ENCODE measurements around the gene GABRA4. TPM values are rescaled to one million over a fixed set of nuclear protein-coding genes. Genes with fewer than 3 reads are reported as not detected.

Gene GABRA4
- total and polyA plus RNA-seq, 10 of the 15 experiments (the other 5 are each of a cell fraction or from before 2014, with no cell fraction given): 0.69 to 14.6 (median 1.1) TPM

DNA sequence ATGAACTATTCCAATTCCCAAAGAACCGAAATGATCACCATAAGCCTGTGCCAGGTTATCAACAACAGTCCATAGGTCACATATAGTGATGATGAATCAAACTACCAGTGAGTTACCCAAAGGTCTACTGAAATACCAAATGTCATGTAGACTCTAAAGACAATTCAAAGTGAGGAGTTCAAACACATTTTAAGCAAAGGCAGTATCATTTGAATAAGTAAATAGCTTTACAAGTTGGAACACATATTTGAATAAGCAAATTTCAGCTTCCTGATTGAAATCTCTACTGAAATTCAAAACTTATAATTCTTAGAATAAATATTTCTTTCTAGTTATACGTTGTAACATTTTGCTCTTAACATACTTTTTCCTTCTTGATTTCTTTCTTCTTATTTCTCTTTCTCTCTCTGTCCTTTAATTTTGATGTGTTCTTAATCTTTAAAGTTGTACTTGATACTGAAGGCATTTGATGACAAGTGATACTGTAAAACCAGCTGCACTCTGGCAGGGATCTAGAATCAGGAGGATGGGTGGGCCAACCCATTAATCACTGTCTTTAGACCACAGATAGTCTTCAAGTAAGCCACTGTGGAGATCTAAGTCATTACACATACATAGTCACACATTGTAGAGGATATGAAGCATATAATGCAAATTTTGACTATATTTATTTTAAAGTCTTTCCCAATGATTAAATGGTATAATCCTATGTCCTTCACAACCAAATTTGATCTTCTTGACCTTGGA is 34.5 kb downstream of the GABRA4 start:
- CTCF ChIA-PET: interaction anchor here (0.8 to 2.8 kb wide), 11 partner anchors 10 to 493 kb away, joined by 3 to 12 read pairs (median 3); no protein-coding TSS in a partner anchor
- ATAC-seq (no peak), FAIRE-seq (no peak), DNase-seq (ENCODE audit: low read depth, low spot score) (no peak)
- 16% methylated on average over 2 of the region's 2 CpGs for WGBS (ENCODE audit: insufficient coverage, insufficient replicate concordance, low lambda C conversion rate, missing lambda C conversion rate)
- Histone ChIP-seq H3K36me3 (ENCODE audit: control insufficient read depth in 2 of 2, insufficient read depth in 2 of 2, low read length in 1 of 2) (no peaks in the 10 kb centered on the region), H3K9ac (ENCODE audit: control insufficient read depth, insufficient read depth, low read length) (no peak overlapping the region), H3K4me2 (ENCODE audit: control insufficient read depth, insufficient read depth) (no peak overlapping the region), H3K4me3 (no peak overlapping the region), H3K79me2 (ENCODE audit: control insufficient read depth, insufficient read depth, low read length) (no peaks in the 10 kb centered on the region), H3K27ac (ENCODE audit: control insufficient read depth, insufficient read depth) (no peak overlapping the region), H2AFZ (ENCODE audit: control insufficient read depth, low read depth, low read length) (no peak overlapping the region), H3K9me3 (replicated peaks; ENCODE audit: control insufficient read depth, insufficient read depth, low read length) (no peaks in the 10 kb centered on the region), H3K4me1 (ENCODE audit: control insufficient read depth, insufficient read depth, low read length) (no peaks in the 10 kb centered on the region), H3K27me3 (replicated peaks in 1 of 2; ENCODE audit: control insufficient read depth in 2 of 2, insufficient read depth in 2 of 2, low read length in 1 of 2) (no peaks in the 10 kb centered on the region), H4K20me1 (ENCODE audit: control insufficient read depth, insufficient read depth) (no peaks in the 10 kb centered on the region)
- no TSS peak for BruUV-seq (replicated peaks)
- in situ Hi-C loops (cut with MboI): no loop called here
- no peak for TF ChIP-seq BRCA1 (IDR thresholded peaks at IDR 0.05; ENCODE audit: low read depth, low read length)
- no peak for TF ChIP-seq CBX3 (IDR thresholded peaks at IDR 0.05; ENCODE audit: borderline replicate concordance, low read depth)
- TF ChIP-seq SIN3A (IDR thresholded peaks at IDR 0.05; ENCODE audit: low read depth, low read length): no peak
- TF ChIP-seq RAD21 (IDR thresholded peaks at IDR 0.05; ENCODE audit: insufficient read depth, low read depth, low read length): no peak
- TF ChIP-seq, protein P1, sequence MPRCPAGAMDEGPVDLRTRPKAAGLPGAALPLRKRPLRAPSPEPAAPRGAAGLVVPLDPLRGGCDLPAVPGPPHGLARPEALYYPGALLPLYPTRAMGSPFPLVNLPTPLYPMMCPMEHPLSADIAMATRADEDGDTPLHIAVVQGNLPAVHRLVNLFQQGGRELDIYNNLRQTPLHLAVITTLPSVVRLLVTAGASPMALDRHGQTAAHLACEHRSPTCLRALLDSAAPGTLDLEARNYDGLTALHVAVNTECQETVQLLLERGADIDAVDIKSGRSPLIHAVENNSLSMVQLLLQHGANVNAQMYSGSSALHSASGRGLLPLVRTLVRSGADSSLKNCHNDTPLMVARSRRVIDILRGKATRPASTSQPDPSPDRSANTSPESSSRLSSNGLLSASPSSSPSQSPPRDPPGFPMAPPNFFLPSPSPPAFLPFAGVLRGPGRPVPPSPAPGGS (IDR thresholded peaks at IDR 0.05; ENCODE audit: borderline replicate concordance, insufficient read depth, low read depth, low read length, poor library complexity, severe bottlenecking): no peak
- TF ChIP-seq ETV6 (conservative IDR thresholded peaks at IDR 0.05 in 1 of 2, IDR thresholded peaks at IDR 0.05 in 1 of 2; ENCODE audit: borderline replicate concordance in 1 of 2, low read depth in 1 of 2): no peak
- no peak for TF ChIP-seq RFX5 (IDR thresholded peaks at IDR 0.05; ENCODE audit: low read depth, low read length)
- no peak for TF ChIP-seq STAT3 (IDR thresholded peaks at IDR 0.05; ENCODE audit: low read depth, low read length)
- TF ChIP-seq HCFC1 (IDR thresholded peaks at IDR 0.05; ENCODE audit: low read length): no peak
- no peak for TF ChIP-seq BCL11A (IDR thresholded peaks at IDR 0.05; ENCODE audit: low read depth, low read length)
- TF ChIP-seq, protein P2, sequence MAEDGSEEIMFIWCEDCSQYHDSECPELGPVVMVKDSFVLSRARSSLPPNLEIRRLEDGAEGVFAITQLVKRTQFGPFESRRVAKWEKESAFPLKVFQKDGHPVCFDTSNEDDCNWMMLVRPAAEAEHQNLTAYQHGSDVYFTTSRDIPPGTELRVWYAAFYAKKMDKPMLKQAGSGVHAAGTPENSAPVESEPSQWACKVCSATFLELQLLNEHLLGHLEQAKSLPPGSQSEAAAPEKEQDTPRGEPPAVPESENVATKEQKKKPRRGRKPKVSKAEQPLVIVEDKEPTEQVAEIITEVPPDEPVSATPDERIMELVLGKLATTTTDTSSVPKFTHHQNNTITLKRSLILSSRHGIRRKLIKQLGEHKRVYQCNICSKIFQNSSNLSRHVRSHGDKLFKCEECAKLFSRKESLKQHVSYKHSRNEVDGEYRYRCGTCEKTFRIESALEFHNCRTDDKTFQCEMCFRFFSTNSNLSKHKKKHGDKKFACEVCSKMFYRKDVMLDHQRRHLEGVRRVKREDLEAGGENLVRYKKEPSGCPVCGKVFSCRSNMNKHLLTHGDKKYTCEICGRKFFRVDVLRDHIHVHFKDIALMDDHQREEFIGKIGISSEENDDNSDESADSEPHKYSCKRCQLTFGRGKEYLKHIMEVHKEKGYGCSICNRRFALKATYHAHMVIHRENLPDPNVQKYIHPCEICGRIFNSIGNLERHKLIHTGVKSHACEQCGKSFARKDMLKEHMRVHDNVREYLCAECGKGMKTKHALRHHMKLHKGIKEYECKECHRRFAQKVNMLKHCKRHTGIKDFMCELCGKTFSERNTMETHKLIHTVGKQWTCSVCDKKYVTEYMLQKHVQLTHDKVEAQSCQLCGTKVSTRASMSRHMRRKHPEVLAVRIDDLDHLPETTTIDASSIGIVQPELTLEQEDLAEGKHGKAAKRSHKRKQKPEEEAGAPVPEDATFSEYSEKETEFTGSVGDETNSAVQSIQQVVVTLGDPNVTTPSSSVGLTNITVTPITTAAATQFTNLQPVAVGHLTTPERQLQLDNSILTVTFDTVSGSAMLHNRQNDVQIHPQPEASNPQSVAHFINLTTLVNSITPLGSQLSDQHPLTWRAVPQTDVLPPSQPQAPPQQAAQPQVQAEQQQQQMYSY (CRISPR knock-in tag; IDR thresholded peaks at IDR 0.05): no peak
- TF ChIP-seq, protein P3, sequence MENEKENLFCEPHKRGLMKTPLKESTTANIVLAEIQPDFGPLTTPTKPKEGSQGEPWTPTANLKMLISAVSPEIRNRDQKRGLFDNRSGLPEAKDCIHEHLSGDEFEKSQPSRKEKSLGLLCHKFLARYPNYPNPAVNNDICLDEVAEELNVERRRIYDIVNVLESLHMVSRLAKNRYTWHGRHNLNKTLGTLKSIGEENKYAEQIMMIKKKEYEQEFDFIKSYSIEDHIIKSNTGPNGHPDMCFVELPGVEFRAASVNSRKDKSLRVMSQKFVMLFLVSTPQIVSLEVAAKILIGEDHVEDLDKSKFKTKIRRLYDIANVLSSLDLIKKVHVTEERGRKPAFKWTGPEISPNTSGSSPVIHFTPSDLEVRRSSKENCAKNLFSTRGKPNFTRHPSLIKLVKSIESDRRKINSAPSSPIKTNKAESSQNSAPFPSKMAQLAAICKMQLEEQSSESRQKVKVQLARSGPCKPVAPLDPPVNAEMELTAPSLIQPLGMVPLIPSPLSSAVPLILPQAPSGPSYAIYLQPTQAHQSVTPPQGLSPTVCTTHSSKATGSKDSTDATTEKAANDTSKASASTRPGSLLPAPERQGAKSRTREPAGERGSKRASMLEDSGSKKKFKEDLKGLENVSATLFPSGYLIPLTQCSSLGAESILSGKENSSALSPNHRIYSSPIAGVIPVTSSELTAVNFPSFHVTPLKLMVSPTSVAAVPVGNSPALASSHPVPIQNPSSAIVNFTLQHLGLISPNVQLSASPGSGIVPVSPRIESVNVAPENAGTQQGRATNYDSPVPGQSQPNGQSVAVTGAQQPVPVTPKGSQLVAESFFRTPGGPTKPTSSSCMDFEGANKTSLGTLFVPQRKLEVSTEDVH (IDR thresholded peaks at IDR 0.05; ENCODE audit: low read depth, partially characterized antibody): no peak
- no peak for TF ChIP-seq HDAC2 (IDR thresholded peaks at IDR 0.05)
- TF ChIP-seq RUNX3 (IDR thresholded peaks at IDR 0.05; ENCODE audit: low read length): no peak
- TF ChIP-seq FOS (IDR thresholded peaks at IDR 0.05; ENCODE audit: borderline replicate concordance, extremely low read depth, insufficient read length): no peak
- RAD21 ChIA-PET (ENCODE audit: unreplicated experiment): interaction anchor here (0.8 to 1.6 kb wide), 7 partner anchors 9 to 74 kb away, joined by 3 to 6 read pairs (median 4); no protein-coding TSS in a partner anchor
- SMC1A ChIA-PET (ENCODE audit: uncharacterized antibody, unreplicated experiment): interaction anchor here (1.1 to 3.4 kb wide), 9 partner anchors 10 to 53 kb away, joined by 3 to 21 read pairs (median 9); no protein-coding TSS in a partner anchor
- intact Hi-C loops (cut with micrococcal nuclease; ENCODE audit: unreplicated experiment): no loop called here
- POLR2A ChIA-PET: no interaction called here
